ENCODE measurements around the gene PCMTD2. TPM values are rescaled to one million over a fixed set of nuclear protein-coding genes. Genes with fewer than 3 reads are reported as not detected.

PCMTD2 gene
- total and polyA plus RNA-seq, 2 of the 13 experiments (the other 11 are each of a cell fraction or from before 2014, with no cell fraction given), result 47.0 to 76.9 TPM

DNA sequence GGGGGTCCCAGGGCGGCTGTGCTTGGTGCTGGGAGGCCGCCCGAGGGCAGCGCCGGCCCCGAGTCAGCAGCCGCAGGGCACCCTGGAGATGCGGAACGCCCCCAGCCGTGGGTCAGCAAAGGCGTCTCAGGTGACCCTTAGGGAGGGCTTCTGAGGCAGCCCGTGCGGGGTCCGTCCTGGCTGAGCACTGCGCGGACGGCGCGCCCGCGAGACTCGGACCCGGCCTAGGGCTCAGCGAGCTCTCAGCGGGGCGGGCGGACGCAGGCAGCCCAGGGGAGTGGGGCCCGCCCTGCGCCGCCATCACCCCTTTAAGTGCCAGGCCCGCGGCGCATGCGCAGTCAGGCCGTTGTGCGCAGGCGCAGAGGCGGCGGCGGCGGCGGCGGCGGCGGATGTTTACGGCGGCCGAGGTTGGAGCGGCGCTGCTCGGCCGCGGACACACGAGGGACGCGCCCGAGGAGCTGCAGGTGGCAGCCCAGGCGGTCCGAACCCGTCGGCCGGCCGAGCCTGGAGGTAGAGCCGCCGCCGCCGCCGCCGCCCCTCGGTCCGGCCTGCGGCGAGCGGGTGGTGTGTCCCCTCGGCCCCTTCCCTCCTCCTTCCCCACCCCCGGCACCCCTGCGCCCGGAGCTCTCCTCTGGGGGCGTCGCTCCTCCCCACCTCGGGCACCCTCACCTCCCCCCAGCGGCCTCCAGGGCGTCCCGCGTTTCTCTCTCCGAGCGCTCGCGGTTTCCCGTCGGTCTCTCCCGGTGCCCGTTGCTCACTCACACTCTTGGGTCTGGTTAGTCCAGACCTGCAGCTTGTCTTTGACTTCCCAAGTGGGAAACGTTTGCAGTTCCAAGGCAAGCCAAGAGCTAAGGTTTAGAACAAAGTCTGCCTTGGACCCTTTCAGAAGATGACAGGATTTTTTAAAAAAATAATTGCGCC, at the start of gene PCMTD2 (continued):
- TF ChIP-seq SNAPC4 (CRISPR knock-in tag; IDR thresholded peaks at IDR 0.05) (no peak), PLRG1 (conservative IDR thresholded peaks at IDR 0.05) (no peak), MAZ (IDR thresholded peaks at IDR 0.05; ENCODE audit: borderline replicate concordance, low read depth, low read length) (peak; percentile 44; the same call in 1 of the 2 replicates), MAZ (CRISPR knock-in tag; IDR thresholded peaks at IDR 0.05; ENCODE audit: low read depth) (peak; percentile 97), SRY (CRISPR knock-in tag; IDR thresholded peaks at IDR 0.05) (peak; percentile 94; the same call in 1 of the 2 replicates), MBNL3 (CRISPR knock-in tag; conservative IDR thresholded peaks at IDR 0.05) (no peak), AKAP8 (CRISPR knock-in tag; IDR thresholded peaks at IDR 0.05) (peak; percentile 90), THAP9 (CRISPR knock-in tag; IDR thresholded peaks at IDR 0.05; ENCODE audit: borderline replicate concordance) (peak; percentile 43; the same call in 1 of the 2 replicates), SPEN (CRISPR knock-in tag; IDR thresholded peaks at IDR 0.05; ENCODE audit: low read depth) (peak; percentile 95), SRF (IDR thresholded peaks at IDR 0.05; ENCODE audit: low read depth, low read length) (no peak), RARG (CRISPR knock-in tag; IDR thresholded peaks at IDR 0.05; ENCODE audit: low read depth) (no peak), TAF15 (IDR thresholded peaks at IDR 0.05; ENCODE audit: low read depth, low read length, poor library complexity, severe bottlenecking) (no peak), SOX6 (IDR thresholded peaks at IDR 0.05) (no peak), SOX6 (CRISPR knock-in tag; IDR thresholded peaks at IDR 0.05) (peak; percentile 68), STAT6 (CRISPR knock-in tag; IDR thresholded peaks at IDR 0.05; ENCODE audit: borderline replicate concordance) (no peak; the same call in 1 of the 2 replicates), ZFAT (CRISPR knock-in tag; conservative IDR thresholded peaks at IDR 0.05) (no peak), GFI1 (CRISPR knock-in tag; IDR thresholded peaks at IDR 0.05; ENCODE audit: borderline replicate concordance) (peak; percentile 73; the same call in 1 of the 2 replicates), FOXM1 (CRISPR knock-in tag; IDR thresholded peaks at IDR 0.05) (no peak), CEBPB (IDR thresholded peaks at IDR 0.05; ENCODE audit: borderline replicate concordance, low read depth, low read length) (no peak)
